ENCODE results near the gene KLHL28.
A peak's percentile ranks its signal among the peaks of the same experiment; 100 is the strongest.
"Not testable (repeated sequence)": the region's sequence is repeated elsewhere in the genome, so short reads cannot be mapped to it uniquely, and the experiment has no call there.

The KLHL28 gene

DNA sequence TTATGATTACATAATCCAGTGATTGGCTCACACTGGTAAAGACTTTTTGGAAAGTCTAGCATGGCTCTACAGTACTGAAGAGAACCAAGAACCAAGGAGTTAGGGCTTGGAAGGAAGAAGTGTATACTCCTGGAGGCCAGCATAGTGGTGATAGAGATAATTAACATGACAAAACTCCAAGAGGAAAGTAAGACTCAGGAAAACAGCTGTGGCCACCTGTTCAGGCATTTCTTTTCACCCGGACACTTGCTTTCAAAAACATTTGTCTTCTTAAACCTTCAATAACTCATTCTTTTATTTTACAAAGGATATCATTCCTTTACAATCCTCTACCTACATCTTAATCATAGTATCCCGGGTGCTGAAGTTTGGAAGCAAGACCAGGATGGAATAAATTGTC lies 50.9 kb downstream of the KLHL28 start:
- DNase-seq = no peak
- Mint-ChIP-seq H3K27ac (no peak overlapping the region), H3K4me3 (no peak overlapping the region), H3K9me3 (no peaks in the 10 kb centered on the region), H3K27me3 (peaks cover 25 to 35% of the 10 kb centered on the region in 2 donors), H3K36me3 (ENCODE audit: insufficient read depth) (peaks cover 3% of the 10 kb centered on the region), H3K4me1 (ENCODE audit: low read depth in 2 of 2) (no peaks in the 10 kb centered on the region)
- no peak for ATAC-seq (replicated peaks)

DNA sequence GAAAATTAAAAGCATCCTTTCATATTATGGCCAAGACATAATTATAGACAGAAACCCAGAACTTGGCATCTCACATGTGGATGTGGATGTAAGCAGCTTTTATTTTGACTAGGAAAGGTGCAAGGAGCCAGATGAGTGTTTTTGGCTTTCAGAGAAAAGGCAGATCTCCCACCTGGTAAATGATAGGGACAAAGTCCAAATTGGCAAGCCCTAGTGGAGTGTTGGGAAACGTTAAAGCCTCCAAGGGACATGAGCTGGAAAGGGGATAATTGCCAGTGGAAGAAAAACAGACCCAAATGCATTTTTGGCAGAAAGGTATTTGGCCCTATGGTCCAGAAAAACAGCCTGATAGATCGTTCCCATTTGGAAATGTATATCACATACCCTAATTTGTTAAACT lies 60.1 kb downstream of the KLHL28 start:
- Mint-ChIP-seq H3K27me3 (no peaks in the 10 kb centered on the region), H3K9me3 (no peaks in the 10 kb centered on the region), H3K36me3 (ENCODE audit: insufficient read depth) (peaks cover 14% of the 10 kb centered on the region), H3K27ac (no peak overlapping the region), H3K4me3 (no peak overlapping the region), H3K4me1 (ENCODE audit: low read depth in 2 of 2) (peaks cover 10 to 18% of the 10 kb centered on the region in 2 donors)
- ATAC-seq (replicated peaks) (no peak), DNase-seq (no peak)

DNA sequence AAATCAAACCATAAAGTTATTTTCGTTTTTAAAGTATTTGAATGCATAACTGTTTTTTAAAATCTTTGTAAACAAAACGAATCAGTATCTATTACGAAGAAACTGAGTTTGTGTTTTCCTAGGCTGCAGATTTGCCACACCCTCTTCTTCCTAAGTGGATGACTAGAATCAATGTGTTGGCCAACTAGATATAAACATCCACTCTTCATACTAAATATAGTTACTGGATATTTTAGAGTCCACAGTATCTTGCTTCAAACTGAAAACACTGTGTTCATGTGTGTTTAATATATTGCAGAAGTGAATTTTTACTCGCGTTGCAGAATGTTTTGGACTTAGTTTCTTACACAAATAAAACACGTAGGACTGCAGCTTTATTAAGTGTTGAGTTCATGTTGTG lies 63.2 kb downstream of the KLHL28 start:
- Mint-ChIP-seq H3K27ac (peak overlapping the region in 1 of 2 donors; percentile 80), H3K4me3 (peak overlapping the region; percentile 88 to 94), H3K27me3 (no peaks in the 10 kb centered on the region), H3K4me1 (ENCODE audit: low read depth in 2 of 2) (peaks cover 11 to 18% of the 10 kb centered on the region in 2 donors), H3K36me3 (ENCODE audit: insufficient read depth) (peaks cover 8% of the 10 kb centered on the region), H3K9me3 (no peaks in the 10 kb centered on the region)
- ATAC-seq (replicated peaks) (no peak), DNase-seq (no peak)

DNA sequence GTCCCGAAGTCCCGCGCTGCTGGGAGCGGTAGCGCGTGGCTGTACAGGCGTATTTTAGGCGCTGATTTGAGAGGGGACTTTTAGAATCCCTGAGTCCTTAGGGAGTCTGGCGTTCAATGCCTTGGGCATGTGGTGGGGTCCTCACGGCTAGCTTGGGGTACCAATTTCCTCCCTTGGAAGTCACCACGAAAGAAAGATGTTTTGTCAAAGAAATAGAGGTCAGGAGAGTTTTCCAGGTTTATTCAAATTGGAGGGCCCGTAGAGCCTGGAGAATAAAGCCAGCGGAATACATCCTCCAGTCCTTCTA lies 63.9 kb downstream of the KLHL28 start:
- H3K27ac Mint-ChIP-seq = peak overlapping the region; percentile 80 to 92
- H3K36me3 Mint-ChIP-seq (ENCODE audit: insufficient read depth) = peaks cover 8% of the 10 kb centered on the region
- DNase-seq (no peak), ATAC-seq (replicated peaks) (no peak)
- no peaks in the 10 kb centered on the region for H3K9me3 Mint-ChIP-seq
- H3K27me3 Mint-ChIP-seq = no peaks in the 10 kb centered on the region
- H3K4me1 Mint-ChIP-seq (ENCODE audit: low read depth in 2 of 2) = peaks cover 11 to 18% of the 10 kb centered on the region in 2 donors
- H3K4me3 Mint-ChIP-seq = peak overlapping the region; percentile 88 to 94

DNA sequence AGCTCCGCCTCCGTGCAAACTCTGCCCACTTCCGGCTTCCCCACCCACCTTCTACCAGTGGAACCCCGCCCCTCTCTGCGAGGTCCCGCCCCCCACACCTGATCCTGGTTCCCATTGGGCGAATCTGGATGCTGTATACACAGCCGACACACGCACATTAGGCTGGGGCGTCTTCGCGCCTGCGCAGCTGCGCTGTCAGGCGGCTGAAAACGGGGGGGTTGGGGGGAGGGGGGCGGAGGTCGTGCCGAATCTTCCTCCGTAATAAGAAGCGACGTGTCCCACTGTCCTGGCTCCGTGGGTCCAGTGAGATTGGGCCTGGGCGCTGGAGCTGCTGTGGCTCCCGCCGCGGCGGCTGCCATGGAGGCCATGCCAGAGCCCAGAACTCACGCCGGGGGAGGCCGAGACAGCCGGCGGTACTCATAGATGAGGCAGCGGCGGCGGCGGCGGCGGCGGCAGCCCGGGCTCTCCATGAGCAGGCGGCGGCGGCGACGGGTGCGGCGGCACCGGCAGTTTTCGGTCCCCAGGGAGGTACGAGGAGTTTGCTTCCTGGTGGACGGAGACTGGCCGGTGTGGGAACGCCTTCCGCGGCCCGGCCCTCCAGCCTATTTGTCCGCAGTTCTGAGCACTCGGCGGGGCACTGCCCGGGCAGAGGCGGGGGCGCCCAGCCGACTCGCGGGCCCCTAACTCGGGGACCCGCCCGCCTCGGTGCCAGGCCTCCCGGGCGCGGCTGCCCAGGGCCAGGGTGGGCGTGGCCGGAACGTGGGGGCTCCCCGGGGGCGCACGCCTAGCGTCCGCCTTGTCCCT lies 64.5 kb downstream of the KLHL28 start:
- DNase-seq (peak; percentile 85 to 91 (median 87)), ATAC-seq (replicated peaks) (peak; percentile 95)
- Mint-ChIP-seq H3K9me3 (no peaks in the 10 kb centered on the region), H3K27me3 (no peaks in the 10 kb centered on the region), H3K4me3 (peak overlapping the region; percentile 88 to 94), H3K4me1 (ENCODE audit: low read depth in 2 of 2) (peaks cover 11 to 18% of the 10 kb centered on the region in 2 donors), H3K27ac (peak overlapping the region; percentile 92 to 97), H3K36me3 (ENCODE audit: insufficient read depth) (peaks cover 8% of the 10 kb centered on the region)

DNA sequence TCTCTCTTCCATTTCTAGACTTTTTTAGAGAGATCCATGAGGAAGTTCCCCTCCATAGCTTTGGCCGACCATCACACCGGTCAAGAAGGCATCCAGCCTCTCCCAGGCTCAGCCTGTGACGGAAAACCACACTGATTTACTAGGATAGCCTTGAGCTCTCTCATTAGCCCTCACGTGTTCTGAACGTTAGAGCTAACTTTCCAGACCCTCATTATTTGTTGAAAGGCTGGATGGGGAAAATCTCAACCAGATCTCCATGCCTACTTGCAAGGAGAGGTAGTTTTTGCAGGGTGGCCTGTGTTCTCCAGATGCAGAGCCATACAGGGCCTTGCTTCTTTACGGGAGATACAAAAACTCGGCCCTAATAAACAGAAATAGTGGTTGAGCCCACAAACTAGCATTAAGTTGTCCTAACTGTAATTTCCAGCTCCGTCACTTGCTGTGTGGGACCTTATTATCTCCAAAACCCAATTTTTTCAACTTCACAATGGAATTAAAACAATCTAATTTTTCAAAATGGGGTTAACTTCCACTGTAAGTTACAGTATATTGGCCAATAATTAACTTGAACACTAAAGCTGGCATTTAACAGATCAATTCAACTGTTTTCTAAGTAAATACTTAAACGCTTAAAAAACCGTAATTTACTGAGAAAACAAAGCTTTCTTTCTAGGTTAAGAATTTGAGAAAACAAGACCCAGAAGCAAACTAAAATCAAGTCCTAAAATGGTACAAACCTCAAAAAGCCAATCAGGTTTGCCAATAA lies 65.3 kb downstream of the KLHL28 start:
- peaks cover 11 to 18% of the 10 kb centered on the region in 2 donors for H3K4me1 Mint-ChIP-seq (ENCODE audit: low read depth in 2 of 2)
- DNase-seq (no peak), ATAC-seq (replicated peaks) (no peak)
- H3K27me3 Mint-ChIP-seq = no peaks in the 10 kb centered on the region
- H3K27ac Mint-ChIP-seq = peak overlapping the region; percentile 92 to 97
- no peaks in the 10 kb centered on the region for H3K9me3 Mint-ChIP-seq
- H3K4me3 Mint-ChIP-seq = peak overlapping the region; percentile 88 to 94
- peaks cover 8% of the 10 kb centered on the region for H3K36me3 Mint-ChIP-seq (ENCODE audit: insufficient read depth)

DNA sequence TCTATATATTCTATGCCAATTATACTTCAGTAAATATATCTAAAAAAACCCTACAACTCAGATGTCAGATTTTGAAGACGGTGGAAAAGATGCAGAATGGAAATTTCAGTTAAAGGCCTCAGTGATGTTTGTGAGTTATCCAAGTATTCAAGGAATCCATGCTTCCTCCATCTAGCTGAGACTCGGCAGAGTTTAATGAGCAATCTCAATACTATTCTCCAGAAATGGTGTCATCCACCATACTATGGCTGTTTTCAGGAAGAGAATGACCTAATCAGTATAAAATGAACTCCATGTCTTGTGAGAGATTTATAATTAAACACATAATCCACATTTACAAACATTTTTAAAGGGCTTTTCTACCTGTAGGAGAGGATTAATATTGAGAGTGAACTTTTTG lies 66.0 kb downstream of the KLHL28 start:
- ATAC-seq (replicated peaks) (no peak), DNase-seq (no peak)
- Mint-ChIP-seq H3K4me3 (no peak overlapping the region), H3K27me3 (no peaks in the 10 kb centered on the region), H3K4me1 (ENCODE audit: low read depth in 2 of 2) (peaks cover 11 to 18% of the 10 kb centered on the region in 2 donors), H3K36me3 (ENCODE audit: insufficient read depth) (peaks cover 8% of the 10 kb centered on the region), H3K9me3 (no peaks in the 10 kb centered on the region), H3K27ac (no peak overlapping the region)

DNA sequence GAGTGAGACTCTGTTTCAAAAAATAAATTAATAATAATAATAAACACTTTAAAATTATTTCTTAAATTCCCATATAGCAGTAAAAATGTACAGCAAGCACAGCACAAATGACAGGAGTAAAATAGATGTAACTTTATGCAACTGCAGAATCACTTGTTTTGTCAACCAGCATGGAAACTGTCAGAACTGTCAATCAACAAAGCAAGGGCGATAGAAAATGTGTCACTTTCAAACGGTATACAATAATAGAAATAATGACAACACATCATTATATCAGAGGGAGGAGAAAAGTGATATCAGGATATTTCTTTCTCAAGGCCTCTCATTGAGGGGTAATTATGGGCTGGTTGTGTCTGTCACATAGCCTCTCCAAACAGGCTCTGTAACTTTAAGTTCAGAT lies 68.2 kb downstream of the KLHL28 start:
- Mint-ChIP-seq H3K27me3 (no peaks in the 10 kb centered on the region), H3K4me1 (ENCODE audit: low read depth in 2 of 2) (peaks cover 11 to 12% of the 10 kb centered on the region in 2 donors), H3K9me3 (no peaks in the 10 kb centered on the region), H3K27ac (no peak overlapping the region), H3K36me3 (ENCODE audit: insufficient read depth) (peaks cover 8% of the 10 kb centered on the region), H3K4me3 (no peak overlapping the region)
- DNase-seq (no peak), ATAC-seq (replicated peaks) (no peak)

DNA sequence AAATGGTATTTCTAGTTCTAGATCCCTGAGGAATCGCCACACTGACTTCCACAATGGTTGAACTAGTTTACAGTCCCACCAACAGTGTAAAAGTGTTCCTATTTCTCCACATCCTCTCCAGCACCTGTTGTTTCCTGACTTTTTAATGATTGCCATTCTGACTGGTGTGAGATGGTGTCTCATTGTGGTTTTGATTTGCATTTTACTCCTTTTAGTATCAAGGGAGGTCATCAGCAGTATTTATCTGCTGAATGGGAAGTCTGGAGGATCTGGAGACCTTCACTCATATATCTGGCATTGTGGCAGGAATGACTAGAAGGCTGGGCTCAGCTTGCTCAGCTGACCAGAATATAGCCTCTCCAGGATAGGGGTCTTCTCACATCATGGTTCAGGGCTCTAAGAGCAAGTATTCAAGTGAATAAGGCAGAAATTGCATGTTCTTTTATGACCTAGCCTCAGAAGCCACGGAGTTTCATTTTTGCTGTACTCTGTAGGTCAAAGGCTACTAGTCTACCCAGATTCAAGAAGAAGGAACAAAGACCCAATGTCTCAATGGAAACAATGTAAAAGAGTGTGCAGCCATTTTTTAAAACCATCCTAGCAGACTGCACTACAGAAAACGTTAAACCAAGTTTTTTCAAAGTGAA lies 69.9 kb downstream of the KLHL28 start:
- not testable (repeated sequence) for DNase-seq; H3K4me3 Mint-ChIP-seq; H3K27me3 Mint-ChIP-seq; H3K9me3 Mint-ChIP-seq; H3K36me3 Mint-ChIP-seq (ENCODE audit: insufficient read depth); ATAC-seq (replicated peaks); H3K27ac Mint-ChIP-seq; H3K4me1 Mint-ChIP-seq (ENCODE audit: low read depth in 2 of 2)

DNA sequence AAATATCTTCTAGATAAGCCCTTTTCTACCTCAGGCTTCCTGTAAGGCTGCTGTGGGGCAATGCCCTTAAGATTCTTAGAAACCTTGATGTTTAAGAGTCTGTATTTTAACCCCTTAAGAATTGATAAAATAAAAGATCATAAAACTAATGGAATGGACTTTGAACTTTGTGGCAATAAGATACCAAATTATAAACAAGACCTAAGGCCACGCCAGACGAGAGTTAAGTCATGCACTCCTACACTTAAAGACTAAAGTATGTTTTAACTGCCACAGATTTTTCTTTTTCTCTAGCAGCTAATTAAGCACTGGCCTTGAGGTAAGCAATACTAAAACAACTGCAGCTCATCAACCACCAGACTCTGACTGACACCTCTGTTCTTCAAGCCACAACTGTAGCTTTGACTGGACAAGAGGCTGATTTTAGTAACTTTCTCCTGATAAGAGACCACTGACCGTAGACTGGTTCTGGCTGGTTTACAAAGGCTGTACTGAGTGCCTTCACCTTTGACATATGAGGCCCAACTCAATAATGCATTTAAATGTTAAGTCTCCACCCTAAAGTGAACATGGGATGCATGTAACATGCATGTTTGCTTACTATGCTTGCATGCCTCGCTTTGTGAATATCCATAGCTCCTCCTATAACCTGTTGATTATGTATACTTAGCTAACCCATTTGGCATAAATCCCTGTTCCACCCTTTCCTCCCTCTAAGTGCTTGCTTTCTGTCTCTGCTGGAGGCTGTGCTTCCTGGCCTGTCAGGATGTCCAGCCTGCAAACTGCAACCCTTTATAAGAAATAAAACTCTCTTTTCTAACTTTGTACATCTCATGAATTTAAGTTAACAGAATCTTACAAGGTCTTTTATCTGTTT lies 71.9 kb downstream of the KLHL28 start:
- H3K27me3 Mint-ChIP-seq = no peaks in the 10 kb centered on the region
- H3K4me3 Mint-ChIP-seq = no peak overlapping the region
- DNase-seq (no peak), ATAC-seq (replicated peaks) (no peak)
- H3K4me1 Mint-ChIP-seq (ENCODE audit: low read depth in 2 of 2) = no peaks in the 10 kb centered on the region
- H3K27ac Mint-ChIP-seq = peak overlapping the region in 1 of 2 donors; percentile 56
- H3K9me3 Mint-ChIP-seq = no peaks in the 10 kb centered on the region
- no peaks in the 10 kb centered on the region for H3K36me3 Mint-ChIP-seq (ENCODE audit: insufficient read depth)

DNA sequence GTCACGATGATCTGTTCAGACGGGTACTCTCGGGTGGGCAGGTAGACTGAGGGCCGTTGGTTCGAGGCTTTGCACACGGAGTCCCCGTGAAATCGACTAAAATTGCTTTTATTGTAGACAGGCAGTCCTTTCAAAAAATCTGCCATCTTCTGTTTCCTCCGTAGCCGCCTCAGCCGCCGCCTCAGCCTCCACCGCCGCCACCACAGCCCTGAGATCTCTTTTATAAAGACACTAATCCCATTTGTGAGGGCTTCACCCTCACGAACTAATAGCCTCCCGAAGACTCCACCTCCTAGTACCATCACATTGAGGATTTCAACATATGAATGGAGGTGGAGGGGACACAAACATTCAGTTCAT lies 74.2 kb downstream of the KLHL28 start:
- Mint-ChIP-seq H3K4me3 (no peak overlapping the region), H3K9me3 (no peaks in the 10 kb centered on the region), H3K4me1 (ENCODE audit: low read depth in 2 of 2) (no peaks in the 10 kb centered on the region), H3K27ac (no peak overlapping the region), H3K36me3 (ENCODE audit: insufficient read depth) (no peaks in the 10 kb centered on the region), H3K27me3 (peaks cover 0 to 4% of the 10 kb centered on the region in 2 donors)
- DNase-seq (no peak), ATAC-seq (replicated peaks) (no peak)

DNA sequence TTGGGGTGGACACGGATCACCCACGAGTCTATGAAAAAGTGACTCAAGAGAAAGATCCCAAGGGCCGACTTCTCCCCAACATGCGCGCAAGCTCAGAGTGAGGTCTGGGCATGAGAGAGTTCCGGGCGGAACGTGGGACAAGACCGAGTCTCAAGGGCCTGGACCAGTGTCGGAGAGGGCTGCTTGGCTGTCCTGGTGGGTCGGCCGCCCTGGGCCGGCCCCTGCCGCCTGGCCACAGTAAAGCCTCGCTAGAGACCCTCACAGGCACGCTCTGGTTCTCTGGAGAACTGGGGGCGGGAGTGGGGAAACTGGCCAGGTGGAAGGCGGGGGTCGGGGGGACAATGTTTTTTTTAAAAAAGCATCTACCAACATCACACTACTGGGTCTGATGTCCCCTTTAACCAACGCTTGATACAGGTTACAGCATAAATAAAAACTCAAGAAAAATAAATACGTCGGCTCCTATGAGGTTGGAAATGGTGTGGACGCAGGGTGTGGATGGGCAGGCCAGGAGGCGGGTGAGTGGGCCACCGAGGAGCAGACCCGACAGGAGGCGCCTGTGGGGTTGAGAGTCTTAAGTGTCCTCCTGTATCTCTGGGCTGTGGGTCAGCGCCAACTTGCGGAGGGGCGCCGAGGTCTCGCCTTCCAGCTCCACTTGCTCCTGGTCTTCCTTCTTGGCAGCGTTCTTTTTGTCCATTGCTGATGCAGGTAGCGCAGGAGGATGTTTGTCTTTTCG lies 74.7 kb downstream of the KLHL28 start:
- H3K4me3 Mint-ChIP-seq = no peak overlapping the region
- H3K36me3 Mint-ChIP-seq (ENCODE audit: insufficient read depth) = no peaks in the 10 kb centered on the region
- no peak for DNase-seq
- ATAC-seq (replicated peaks) = no peak
- peaks cover 0 to 9% of the 10 kb centered on the region in 2 donors for H3K27me3 Mint-ChIP-seq
- H3K4me1 Mint-ChIP-seq (ENCODE audit: low read depth in 2 of 2) = no peaks in the 10 kb centered on the region
- no peak overlapping the region for H3K27ac Mint-ChIP-seq
- peaks cover 0 to 5% of the 10 kb centered on the region in 2 donors for H3K9me3 Mint-ChIP-seq

Data from effector memory CD8-positive, alpha-beta T cell (primary cell).